GM19240 (cell line): Measurements from ENCODE around the gene ADAMTS3.

Source experiments
- DNase-seq: peaks from one replicate; pipeline ENCODE4 v3.0.0; 2011; ENCODE audit warnings: low spot score; ENCODE audit not compliant: insufficient read length

ADAMTS3 gene

GRCh38 chr4:72418458-72418857 is 150.6 kb downstream of the ADAMTS3 start:
- no peak for DNase-seq

DNA sequence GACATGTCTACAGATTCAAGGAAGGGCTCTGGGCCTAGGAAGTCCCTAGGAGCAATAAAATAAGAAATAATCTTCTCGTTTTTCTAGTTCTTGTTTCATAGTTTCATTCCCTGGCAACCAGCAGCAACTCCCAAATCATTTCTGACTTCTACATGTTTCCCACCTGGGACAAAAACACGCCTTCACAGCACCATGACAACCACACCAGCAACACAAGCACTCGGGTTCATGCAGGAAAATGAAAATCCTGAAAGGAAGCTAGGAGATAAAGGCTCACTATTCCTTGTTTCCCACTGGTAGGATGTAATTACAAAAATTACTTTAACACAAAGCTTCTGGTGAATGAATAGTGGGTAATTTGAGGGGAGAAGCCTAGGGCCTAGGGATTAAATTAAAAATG is 158.9 kb downstream of the ADAMTS3 start:
- no peak for DNase-seq

GRCh38 chr4:72408568-72408967 is 160.5 kb downstream of the ADAMTS3 start:
- no peak for DNase-seq

GRCh38 chr4:72405417-72405816 is 163.6 kb downstream of the ADAMTS3 start:
- DNase-seq = no peak

GRCh38 chr4:72397314-72397713 is 171.7 kb downstream of the ADAMTS3 start:
- DNase-seq = no peak

GRCh38 chr4:72394012-72394663 is 174.9 kb downstream of the ADAMTS3 start:
- DNase-seq = no peak

GRCh38 chr4:72391281-72391680 is 177.7 kb downstream of the ADAMTS3 start:
- DNase-seq = no peak

GRCh38 chr4:72390409-72390808 is 178.6 kb downstream of the ADAMTS3 start:
- DNase-seq = no peak

- no peak for DNase-seq
Measured at GRCh38 chr4:72388521-72388920, 180.5 kb downstream of the ADAMTS3 start.

DNA sequence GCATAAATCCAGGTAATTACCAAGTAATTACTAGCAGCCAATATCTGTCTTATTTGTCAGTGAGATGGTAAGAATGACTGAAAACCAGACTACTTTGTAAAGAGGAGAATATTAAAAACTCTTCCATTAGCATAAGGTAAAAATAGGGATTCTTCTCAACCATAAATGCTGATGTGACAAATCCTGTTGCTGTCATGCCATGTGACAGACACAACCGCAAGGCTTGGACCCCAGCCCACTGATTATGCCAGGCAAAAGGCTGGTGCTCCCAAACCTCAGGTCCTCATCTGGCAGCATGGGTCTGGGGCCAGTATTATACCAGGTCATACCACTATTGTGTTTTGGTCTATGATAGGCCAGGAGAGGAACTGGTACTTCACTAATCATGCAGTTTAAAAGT is 181.1 kb downstream of the ADAMTS3 start:
- no peak for DNase-seq

GRCh38 chr4:72383439-72383838 is 185.6 kb downstream of the ADAMTS3 start:
- no peak for DNase-seq

GRCh38 chr4:72378901-72379300 is 190.1 kb downstream of the ADAMTS3 start:
- no peak for DNase-seq

GRCh38 chr4:72377491-72378194 is 191.4 kb downstream of the ADAMTS3 start:
- no peak for DNase-seq

- no peak for DNase-seq
Measured at GRCh38 chr4:72376901-72377300, 192.1 kb downstream of the ADAMTS3 start.

GRCh38 chr4:72375073-72375736 is 193.8 kb downstream of the ADAMTS3 start:
- DNase-seq = no peak

DNA sequence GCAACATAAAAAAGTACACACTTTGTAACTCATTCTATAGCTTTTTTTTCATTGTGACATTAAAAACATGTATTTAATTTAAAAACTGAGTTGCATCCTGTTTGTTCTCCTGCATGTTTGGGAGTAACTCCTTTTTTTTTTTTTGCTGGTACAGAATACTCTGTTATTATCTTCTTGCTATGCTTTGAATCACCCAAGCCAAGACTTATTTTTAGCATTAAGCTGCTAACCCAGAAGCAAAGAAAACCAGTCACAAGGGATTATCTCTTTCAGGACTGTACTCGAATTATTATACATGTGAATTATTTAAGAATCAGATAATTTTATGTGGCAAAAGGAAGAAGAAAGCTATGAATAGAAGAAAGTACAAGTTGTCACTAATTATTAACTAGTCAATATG is 194.9 kb downstream of the ADAMTS3 start:
- no peak for DNase-seq

- no peak for DNase-seq
Measured at GRCh38 chr4:72366601-72367000, 202.4 kb downstream of the ADAMTS3 start.

- no peak for DNase-seq
Measured at GRCh38 chr4:72365981-72366380, 203.0 kb downstream of the ADAMTS3 start.

DNA sequence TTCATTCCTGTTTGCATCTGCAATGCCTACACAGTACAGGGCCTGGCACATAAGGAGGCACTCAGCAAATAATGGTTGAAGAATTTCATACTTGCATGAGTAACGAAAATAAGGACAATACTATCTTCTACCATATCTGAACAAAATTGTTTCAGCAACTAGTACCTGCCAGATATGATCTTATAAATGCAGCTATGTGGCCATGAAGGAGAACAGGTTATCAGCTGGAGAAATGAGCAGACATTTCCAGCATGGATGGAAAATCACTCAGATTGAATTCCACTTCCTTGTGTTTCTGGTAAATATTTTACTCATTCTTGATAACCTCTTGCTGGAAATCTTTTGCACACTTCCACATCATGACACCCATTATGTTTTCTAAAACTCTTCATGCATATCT is 204.0 kb downstream of the ADAMTS3 start:
- DNase-seq = no peak

- DNase-seq = no peak
Measured at GRCh38 chr4:72360075-72360474, 208.9 kb downstream of the ADAMTS3 start.

DNA sequence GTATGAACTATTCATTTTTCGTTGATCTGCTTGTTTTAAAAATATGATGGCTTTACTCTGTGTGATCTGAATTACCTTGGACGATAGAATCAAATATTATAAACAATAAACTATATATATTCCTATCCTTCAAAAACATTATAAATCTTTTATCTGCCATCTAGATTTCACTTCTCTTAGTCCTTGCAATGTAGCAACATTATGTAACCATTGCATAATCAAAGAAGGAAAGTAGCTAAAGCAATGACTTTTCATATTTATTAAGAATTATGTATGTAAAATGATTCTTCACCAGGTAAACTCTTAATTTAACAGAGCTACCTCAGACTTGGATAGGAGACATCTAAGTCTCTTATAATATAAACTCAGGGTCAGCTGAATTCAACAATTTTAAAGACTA is 210.5 kb downstream of the ADAMTS3 start:
- DNase-seq = no peak

- DNase-seq = no peak
Measured at GRCh38 chr4:72357908-72358307, 211.1 kb downstream of the ADAMTS3 start.

DNA sequence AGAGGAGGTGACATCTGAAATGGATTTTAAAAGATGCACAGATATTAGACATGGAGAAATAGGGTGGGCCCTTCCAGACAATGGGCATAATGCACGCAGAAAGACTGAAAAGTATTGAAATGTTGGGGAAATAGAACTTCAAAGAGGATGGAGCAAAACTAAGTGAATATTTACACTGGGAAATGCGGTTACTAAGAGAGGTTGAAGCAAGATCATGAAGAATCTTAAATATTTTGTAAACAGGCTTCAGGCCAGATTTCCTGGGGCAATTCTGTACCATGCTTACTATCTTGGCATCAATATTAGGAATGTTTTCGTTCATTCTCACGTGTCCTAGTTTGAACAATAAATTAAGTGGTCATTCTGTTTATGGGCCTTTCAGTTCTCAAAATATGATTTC is 216.3 kb downstream of the ADAMTS3 start:
- no peak for DNase-seq
